ENCODE data around the gene NECAB3. TPM values are rescaled to one million over a fixed set of nuclear protein-coding genes. Genes with fewer than 3 reads are reported as not detected.
A peak's percentile ranks its signal among the peaks of the same experiment; 100 is the strongest.

NECAB3 gene
- total and polyA plus RNA-seq, 2 of the 13 experiments (the other 11 are each of a cell fraction or from before 2014, with no cell fraction given): 61.5 to 65.5 TPM

GRCh38 chr20:33688938-33689424 lies 14.8 kb upstream of the NECAB3 start (continued):
- TF ChIP-seq HDAC1 (CRISPR knock-in tag; IDR thresholded peaks at IDR 0.05): peak; percentile 72; the same call in 1 of the 2 replicates
- TF ChIP-seq ADNP (CRISPR knock-in tag; IDR thresholded peaks at IDR 0.05): 0 out of 2 replicates have a peak, but pooled peaks have one; percentile 47
- no peak for TF ChIP-seq DMAP1 (CRISPR knock-in tag; IDR thresholded peaks at IDR 0.05)
- peak; percentile 67 for TF ChIP-seq FOXA3 (CRISPR knock-in tag; IDR thresholded peaks at IDR 0.05)
- TF ChIP-seq HIVEP1 (CRISPR knock-in tag; IDR thresholded peaks at IDR 0.05): no peak
- TF ChIP-seq ZNF34 (CRISPR knock-in tag; IDR thresholded peaks at IDR 0.05; ENCODE audit: borderline replicate concordance): no peak
- TF ChIP-seq, protein P1, sequence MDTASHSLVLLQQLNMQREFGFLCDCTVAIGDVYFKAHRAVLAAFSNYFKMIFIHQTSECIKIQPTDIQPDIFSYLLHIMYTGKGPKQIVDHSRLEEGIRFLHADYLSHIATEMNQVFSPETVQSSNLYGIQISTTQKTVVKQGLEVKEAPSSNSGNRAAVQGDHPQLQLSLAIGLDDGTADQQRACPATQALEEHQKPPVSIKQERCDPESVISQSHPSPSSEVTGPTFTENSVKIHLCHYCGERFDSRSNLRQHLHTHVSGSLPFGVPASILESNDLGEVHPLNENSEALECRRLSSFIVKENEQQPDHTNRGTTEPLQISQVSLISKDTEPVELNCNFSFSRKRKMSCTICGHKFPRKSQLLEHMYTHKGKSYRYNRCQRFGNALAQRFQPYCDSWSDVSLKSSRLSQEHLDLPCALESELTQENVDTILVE (CRISPR knock-in tag; IDR thresholded peaks at IDR 0.05): no peak
- TF ChIP-seq CREM (IDR thresholded peaks at IDR 0.05): peak; percentile 77; the same call in 1 of the 2 replicates
- TF ChIP-seq CREM (CRISPR knock-in tag; IDR thresholded peaks at IDR 0.05): no peak
- TF ChIP-seq EHMT2 (IDR thresholded peaks at IDR 0.05; ENCODE audit: borderline replicate concordance, low read depth, low read length): no peak
- TF ChIP-seq STAT6 (CRISPR knock-in tag; IDR thresholded peaks at IDR 0.05; ENCODE audit: borderline replicate concordance): no peak
- TF ChIP-seq PHF20 (CRISPR knock-in tag; IDR thresholded peaks at IDR 0.05): no peak
- TF ChIP-seq RORA (CRISPR knock-in tag; IDR thresholded peaks at IDR 0.05): no peak
- peak; percentile 73; the same call in 1 of the 2 replicates for TF ChIP-seq TARDBP (CRISPR knock-in tag; IDR thresholded peaks at IDR 0.05)
- no peak for TF ChIP-seq SIN3B (IDR thresholded peaks at IDR 0.05; ENCODE audit: low read length)
- no peak for TF ChIP-seq MTF2 (CRISPR knock-in tag; IDR thresholded peaks at IDR 0.05; ENCODE audit: borderline replicate concordance)
- no peak for TF ChIP-seq NRL (CRISPR knock-in tag; IDR thresholded peaks at IDR 0.05; ENCODE audit: borderline replicate concordance)
- TF ChIP-seq FOXO1 (CRISPR knock-in tag; IDR thresholded peaks at IDR 0.05): peak; percentile 95
- no peak for TF ChIP-seq RAD21 (CRISPR knock-in tag; IDR thresholded peaks at IDR 0.05)
- TF ChIP-seq KLF9 (CRISPR knock-in tag; IDR thresholded peaks at IDR 0.05; ENCODE audit: low read depth): no peak
- no peak for TF ChIP-seq SNAI1 (CRISPR knock-in tag; IDR thresholded peaks at IDR 0.05; ENCODE audit: borderline replicate concordance)
- TF ChIP-seq ZNF558 (CRISPR knock-in tag; IDR thresholded peaks at IDR 0.05; ENCODE audit: borderline replicate concordance): no peak
- no peak for TF ChIP-seq AGO1 (IDR thresholded peaks at IDR 0.05; ENCODE audit: low read depth, low read length, poor library complexity, severe bottlenecking)
- TF ChIP-seq GABPA (IDR thresholded peaks at IDR 0.05; ENCODE audit: low read depth, low read length): no peak
- no peak for TF ChIP-seq GABPA (CRISPR knock-in tag; IDR thresholded peaks at IDR 0.05; ENCODE audit: low read depth)
- no peak for TF ChIP-seq REL (CRISPR knock-in tag; conservative IDR thresholded peaks at IDR 0.05)
- no peak for TF ChIP-seq ZNF230 (CRISPR knock-in tag; IDR thresholded peaks at IDR 0.05)
- no peak for TF ChIP-seq BCLAF1 (IDR thresholded peaks at IDR 0.05)
- no peak for TF ChIP-seq RNF2 (conservative IDR thresholded peaks at IDR 0.05; ENCODE audit: low read depth)
